Endometrium (tissue), 2 donors: ENCODE measurements around the gene TRIM62.
"Not testable (repeated sequence)": the region's sequence is repeated elsewhere in the genome, so short reads cannot be mapped to it uniquely, and the experiment has no call there.

Experiments used
- FAIRE-seq: peaks from 2 replicates; lab custom pipeline; 2012; peaks lifted over from hg19 to GRCh38; lab: Jason Lieb, UNC
- donor health status: control.
- donor health status: control.

TRIM62 gene

GRCh38 chr1:33132549-33132948 lies 49.3 kb downstream of the TRIM62 start:
- no peak for FAIRE-seq

- FAIRE-seq: no peak
Observed at GRCh38 chr1:33131191-33131590, 50.7 kb downstream of the TRIM62 start.

DNA sequence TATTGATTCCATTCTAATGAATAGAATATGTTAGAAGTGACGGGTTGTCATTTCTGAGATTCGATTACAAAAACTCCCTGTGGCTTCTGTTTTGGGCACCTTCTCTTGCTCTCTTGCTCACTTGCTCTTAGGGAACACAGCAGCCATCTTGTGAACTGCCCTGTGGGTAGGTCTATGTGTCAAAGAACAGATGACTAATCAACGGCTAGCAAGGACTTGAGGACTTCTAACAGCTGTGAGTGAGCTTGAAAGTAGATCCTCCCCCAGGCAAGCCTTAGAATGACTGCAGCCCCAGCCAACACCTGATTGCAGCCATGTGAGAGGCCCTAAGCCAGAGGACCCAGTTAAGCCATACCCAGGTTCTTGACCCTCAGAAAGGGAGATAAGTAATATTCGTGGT lies 51.5 kb downstream of the TRIM62 start:
- no peak for FAIRE-seq

GRCh38 chr1:33128781-33129180 lies 53.1 kb downstream of the TRIM62 start:
- FAIRE-seq: no peak

DNA sequence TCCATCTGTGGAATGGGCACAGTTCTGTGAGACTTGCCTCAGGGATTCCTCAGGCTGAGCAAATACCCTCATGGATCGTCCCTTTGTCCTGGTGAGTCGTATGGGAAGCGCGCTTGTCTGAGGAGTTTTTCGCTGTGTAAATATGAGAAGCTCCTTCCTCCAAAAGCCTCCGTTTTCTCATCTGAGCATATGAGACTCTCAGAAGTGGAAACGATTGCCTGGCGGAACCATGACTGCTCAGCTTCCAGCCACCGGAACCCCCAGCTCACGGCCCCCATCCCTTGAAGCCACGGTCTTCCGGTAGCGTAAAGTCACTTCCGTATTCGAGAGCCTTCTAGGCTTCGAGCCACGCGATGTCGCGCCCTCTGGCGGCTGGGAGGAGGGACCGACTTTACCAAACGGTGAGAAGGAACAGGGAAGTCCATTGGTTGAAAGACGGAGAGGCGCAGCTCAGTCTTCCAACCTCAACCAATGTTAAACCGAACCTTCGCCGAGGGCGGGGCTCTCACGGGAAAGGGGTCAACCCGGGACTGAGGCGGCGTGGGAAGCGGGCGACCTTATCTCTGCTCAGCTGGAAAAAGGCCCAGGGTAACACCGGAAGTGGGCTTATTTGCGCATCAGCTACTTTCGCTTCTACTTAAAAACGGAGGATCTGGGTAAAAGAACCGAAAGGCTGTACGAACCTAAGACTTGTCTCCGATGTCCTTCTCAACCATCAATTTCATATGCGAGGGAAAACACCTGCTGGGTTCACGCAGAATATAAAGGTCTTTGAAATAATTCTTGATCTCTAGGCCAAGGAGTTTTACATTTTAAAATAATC lies 54.6 kb downstream of the TRIM62 start:
- FAIRE-seq: peak; percentile 99

- FAIRE-seq: no peak
Observed at GRCh38 chr1:33126411-33127000, 55.3 kb downstream of the TRIM62 start.

GRCh38 chr1:33124647-33125046 lies 57.2 kb downstream of the TRIM62 start:
- not testable (repeated sequence) for FAIRE-seq

- FAIRE-seq: no peak
Observed at GRCh38 chr1:33123266-33123665, 58.6 kb downstream of the TRIM62 start.

GRCh38 chr1:33122483-33123178 lies 59.2 kb downstream of the TRIM62 start:
- no peak for FAIRE-seq

DNA sequence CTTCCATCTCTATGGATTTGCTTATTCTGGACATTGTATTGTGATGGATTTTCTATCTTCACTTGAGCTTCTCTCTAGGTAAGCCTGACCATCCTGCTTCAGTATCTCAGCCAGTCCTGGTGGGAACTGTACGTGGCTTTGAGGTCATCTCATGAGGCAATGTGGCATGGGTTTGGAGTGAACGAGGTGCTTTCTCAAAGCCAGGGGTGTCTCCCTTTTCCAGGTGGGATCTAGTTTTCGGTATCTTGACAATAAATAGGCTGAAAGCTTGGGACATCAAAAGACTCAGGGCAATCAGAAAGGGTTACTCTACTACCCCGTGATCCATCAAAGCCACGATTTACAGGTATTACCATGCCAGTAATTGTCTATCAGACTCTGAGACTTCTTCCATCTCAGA lies 60.1 kb downstream of the TRIM62 start:
- no peak for FAIRE-seq

GRCh38 chr1:33120436-33121231 lies 61.2 kb downstream of the TRIM62 start:
- FAIRE-seq: no peak

DNA sequence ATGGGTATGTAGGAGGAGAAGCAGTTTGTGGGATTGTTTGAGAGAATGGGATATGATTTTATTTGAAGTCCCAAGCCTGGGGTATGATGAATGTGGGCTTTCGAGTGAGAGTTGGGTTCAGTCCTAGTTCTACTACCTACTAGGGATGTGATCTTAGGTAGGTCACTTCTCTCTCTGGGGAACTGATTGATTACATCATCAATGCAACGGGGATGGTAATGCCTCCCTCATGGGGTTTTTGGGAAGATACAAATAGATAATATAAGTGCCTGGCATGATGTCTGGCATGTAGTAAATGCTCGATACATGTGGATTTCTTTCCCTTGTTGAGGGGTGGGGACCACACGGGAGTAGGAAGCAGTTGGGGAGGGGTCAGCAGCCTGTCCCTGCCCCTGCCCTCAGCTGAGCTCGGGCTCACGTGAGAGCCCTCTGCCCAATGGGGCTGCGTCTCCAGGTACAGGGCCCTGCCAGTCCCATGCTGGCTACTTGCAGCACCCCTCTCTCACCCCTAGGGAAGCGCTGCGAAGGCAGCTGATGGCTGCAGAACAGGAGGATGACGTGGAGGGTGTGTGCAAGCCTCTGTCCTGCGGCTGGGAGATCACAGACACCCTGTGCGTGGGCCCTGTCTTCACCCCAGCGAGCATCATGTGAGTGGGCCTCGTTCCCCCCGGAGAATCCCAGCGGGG lies 62.2 kb downstream of the TRIM62 start:
- no peak for FAIRE-seq

GRCh38 chr1:33119050-33119449 lies 62.8 kb downstream of the TRIM62 start:
- no peak for FAIRE-seq

DNA sequence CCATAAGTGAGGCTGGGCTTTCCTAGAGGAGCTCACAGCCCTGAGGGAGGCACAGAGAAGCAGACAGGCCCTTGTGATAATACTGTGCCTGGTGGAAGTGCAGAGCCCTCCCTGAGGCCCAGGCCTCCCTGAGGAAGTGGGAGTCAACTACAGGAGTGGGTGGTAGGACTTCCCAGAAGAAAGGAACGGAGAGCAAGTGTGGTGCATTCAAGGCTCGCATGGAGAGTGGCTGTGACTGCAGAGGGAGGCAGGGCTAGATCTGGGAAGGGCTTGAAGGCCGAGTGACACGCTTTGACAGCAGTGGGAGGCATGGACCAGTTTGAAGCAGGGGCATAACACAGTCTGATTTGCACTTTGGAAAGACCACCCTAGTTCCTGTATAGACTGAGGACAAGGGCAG lies 63.6 kb downstream of the TRIM62 start:
- FAIRE-seq: no peak

DNA sequence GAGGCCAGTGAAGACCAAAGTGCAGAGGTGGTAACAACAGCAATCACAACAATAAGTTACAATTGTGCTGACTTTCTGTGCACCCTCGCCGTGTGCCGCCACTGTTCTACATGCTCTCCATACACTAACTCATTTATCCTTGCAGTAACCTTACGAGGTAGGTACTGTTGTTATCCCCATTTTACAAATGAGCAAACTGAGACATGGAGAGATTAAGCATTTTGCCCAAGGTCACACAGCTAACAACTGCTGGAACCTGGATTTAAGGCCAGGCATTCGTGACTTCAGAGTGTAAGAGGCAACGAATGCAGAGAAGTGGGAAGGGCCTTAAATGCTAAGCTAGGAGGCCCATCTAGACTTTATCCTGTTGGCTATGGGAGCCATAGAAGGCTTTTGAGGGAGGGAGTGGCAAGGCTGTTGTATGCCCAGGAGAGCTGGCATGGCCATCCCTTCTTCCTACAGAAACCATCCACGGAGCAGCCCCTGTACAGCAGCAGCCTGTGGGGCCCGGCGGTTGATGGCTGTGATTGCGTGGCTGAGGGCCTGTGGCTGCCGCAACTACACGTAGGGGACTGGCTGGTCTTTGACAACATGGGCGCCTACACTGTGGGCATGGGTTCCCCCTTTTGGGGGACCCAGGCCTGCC lies 64.3 kb downstream of the TRIM62 start:
- no peak for FAIRE-seq

DNA sequence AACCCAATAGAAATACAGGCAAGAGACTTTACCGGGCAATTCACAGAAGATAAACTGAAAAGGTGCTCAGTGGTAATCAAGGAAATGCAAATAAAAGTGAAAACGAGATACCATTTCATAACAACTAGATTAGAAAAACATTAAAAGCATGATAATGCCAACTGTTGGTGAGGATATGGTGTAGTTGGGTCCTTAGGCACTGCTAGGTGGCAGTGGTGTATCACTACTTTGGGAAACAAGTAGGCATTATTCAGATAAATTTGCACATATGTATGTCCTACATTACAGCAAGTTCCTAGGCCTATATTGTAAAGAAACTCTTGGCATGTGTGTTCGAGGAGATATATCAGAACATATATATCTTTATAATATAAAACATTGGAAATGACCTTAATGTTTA lies 69.9 kb downstream of the TRIM62 start:
- FAIRE-seq: no peak

GRCh38 chr1:33110477-33110876 lies 71.4 kb downstream of the TRIM62 start:
- no peak for FAIRE-seq

DNA sequence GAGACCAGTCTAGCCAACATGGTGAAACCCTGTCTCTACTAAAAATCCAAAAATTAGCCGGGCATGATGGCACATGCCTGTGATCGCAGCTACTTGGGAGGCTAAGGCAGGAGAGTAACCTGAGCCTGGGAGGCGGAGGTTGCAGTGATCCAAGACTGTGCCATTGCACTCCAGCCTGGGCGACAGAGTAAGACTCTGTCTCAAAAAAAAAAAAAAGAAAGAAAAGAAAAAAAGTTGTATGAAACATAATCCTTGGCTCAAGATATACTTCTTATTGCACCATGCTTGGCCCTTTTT lies 81.8 kb downstream of the TRIM62 start:
- FAIRE-seq: not testable (repeated sequence)

DNA sequence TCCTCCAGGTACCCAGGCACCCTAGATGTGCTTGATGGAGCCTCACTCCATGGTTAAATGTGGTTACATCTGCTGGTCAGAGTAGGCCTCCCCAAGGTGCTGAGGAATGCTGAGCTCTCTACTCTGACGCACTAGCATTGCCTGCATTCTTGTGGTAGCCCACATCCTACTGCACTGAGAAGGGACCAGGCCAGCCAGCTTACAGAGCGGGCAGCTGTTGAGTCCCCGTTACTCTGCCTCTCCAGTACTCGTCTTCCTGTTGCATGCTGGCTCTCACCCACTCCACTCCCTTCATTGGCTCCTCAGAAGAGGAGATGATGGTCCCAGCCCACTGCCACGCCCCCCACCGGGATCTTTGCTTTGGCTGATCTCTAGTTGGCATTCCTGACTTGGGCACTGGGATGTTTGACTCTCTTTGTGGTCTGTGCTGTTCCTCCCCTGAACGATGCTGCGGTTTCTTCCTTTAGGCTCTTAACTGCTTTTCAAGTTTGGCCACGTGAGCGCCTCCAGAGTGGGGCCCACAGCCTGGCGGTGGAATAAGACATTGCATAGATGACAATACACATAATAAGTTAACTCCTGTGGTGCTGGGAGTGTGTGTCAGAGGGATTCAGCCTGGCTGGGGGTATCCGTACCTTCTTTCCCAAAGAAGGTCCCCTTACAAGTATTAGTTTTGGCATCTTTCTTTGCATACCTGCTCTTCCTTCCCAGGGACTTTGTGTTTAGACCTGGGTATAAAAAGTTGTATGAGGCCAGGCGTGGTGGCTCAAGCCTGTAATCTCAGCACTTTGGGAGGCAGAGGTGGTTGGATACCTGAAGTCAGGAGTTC lies 82.3 kb downstream of the TRIM62 start:
- no peak for FAIRE-seq

DNA sequence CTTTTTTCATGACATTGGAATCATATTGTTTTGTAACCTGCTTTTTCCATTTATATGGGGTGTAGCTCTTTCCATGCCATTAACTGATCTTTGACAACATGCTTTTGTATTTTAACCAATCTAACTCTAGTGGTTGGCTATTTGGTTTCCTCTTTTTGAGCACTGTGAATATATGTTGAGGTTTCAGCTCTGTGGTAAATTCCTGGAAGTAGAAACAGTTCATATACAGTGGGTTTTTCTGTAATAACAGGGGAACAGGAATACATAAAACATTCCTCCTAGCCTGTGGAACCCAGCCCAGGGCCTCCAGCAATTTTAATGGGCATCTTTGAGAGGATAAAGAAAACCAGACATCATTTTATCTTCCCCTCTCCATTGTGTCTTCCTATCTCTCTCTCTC lies 83.5 kb downstream of the TRIM62 start:
- FAIRE-seq: no peak

DNA sequence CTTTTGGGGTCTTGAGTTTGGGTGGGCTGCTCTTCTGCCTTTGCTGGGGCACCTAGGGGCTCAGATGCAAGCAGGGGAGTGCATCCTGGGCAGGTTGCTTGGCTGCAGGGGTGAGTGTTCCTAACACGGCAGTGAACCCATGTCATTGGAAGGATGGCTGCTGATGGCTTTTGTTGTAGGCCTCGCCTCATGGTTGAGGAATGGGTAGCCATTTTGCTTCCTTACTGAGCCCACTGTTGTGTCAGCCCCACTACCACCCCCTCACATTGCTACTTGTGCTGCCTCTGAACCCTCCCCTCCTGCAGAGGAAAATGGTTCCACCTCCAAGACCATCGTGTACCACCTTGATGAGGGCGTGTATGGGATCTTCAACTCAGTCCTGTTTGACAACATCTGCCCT lies 84.1 kb downstream of the TRIM62 start:
- FAIRE-seq: no peak
